H1 (cell line): ENCODE measurements around the gene MGRN1. TPM values are rescaled to one million over a fixed set of nuclear protein-coding genes. Genes with fewer than 3 reads are reported as not detected.

Experiments used
- GABPA ChIP-seq: IDR thresholded peaks from 2 replicates; pipeline ENCODE4 v1.6.1; 2011; ENCODE audit warnings: mild to moderate bottlenecking, low read length, moderate library complexity, borderline replicate concordance; ENCODE audit not compliant: insufficient read depth
- HDAC6 ChIP-seq: IDR thresholded peaks from one replicate; pipeline ENCODE4 v1.7.1; 2012; ENCODE audit warnings: low read depth, mild to moderate bottlenecking, inconsistent platforms, low read length, moderate library complexity
- SAP30 ChIP-seq: fragments of 300-600 bp; sonication (generic); IDR thresholded peaks from 2 replicates; pipeline ENCODE4 v1.7.1; 2012; ENCODE audit warnings: low read length, moderate library complexity, mild to moderate bottlenecking, inconsistent platforms; ENCODE audit not compliant: insufficient read depth, insufficient replicate concordance
- ZNF274 ChIP-seq: IDR thresholded peaks from 2 replicates; pipeline ENCODE4 v1.7.0; 2012; ENCODE audit warnings: low read length, borderline replicate concordance; ENCODE audit errors: extremely low read depth
- polyA plus RNA-seq, 7 experiments: library from polyadenylated mRNA; depleted of rRNA in 3 of 7; stranded (reverse) in 5 of 7; unstranded in 2 of 7; fragments of >200 nt in 5 of 7; fragments of 200-250 nt in 2 of 7; gene quantifications; 1 replicate in 5 of 7; 2 replicates in 1 of 7; 4 replicates in 1 of 7; pipeline versions ENCODE4 v1.2.1 to v1.2.3, GENCODE V29; 2011 to 2013; ENCODE audit warnings: missing spikeins in 2 of 7, mixed read lengths in 2 of 7
- total RNA-seq: library from RNA; stranded (reverse); fragmentation: NEBNext Ultra II Directional; extraction: Animal tissue kit (Norgen Biotek cat#: 25700); gene quantifications from 2 replicates; pipeline ENCODE4 v1.2.1, GENCODE V29; 2021

The MGRN1 gene
- total and polyA plus RNA-seq, 2 of the 8 experiments (the other 6 are each of a cell fraction or from before 2014, with no cell fraction given): 15.0 to 82.3 TPM

DNA sequence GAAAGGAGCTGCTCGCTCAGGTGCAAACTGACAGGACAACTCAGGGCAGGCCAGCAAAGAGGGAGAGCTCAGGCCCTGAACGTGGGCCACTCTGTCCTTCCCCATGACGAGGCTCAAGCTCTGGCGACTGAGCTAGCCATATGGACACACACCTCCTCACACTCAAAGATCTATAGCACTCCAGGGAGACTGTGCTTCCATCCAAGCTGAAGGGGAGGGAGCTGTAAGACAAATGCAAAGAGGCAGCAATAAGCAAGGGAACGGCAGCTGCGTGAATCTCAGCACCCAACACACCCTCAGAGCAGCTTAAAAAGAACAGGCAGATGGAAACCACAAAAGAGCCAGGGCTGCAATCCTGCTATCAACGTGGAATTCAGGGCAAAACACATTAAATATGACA, 82.2 kb downstream of the MGRN1 start (continued):
- TF ChIP-seq ZNF274 (no peak), HDAC6 (no peak), GABPA (no peak), SAP30 (no peak)
